Cardiac fibroblast (primary cell): ENCODE results near the gene GHDC.
"Not testable (repeated sequence)": the region's sequence is repeated elsewhere in the genome, so short reads cannot be mapped to it uniquely, and the experiment has no call there.

Experiments used
- DNase-seq, 2 donors: peaks; one replicate each; pipeline versions ENCODE4 v3.0.0 to v3.0.0-alpha.2; 2010; ENCODE audit warnings: low read depth in 2 of 2
- H3K4me3 ChIP-seq, 2 donors: replicated peaks in 1 of 2; 1 replicate in 1 of 2; 2 replicates in 1 of 2; pipeline ENCODE4 v1.5.1; 2011; ENCODE audit warnings: low read depth in 2 of 2, low read length in 2 of 2, mild to moderate bottlenecking in 2 of 2, moderate library complexity in 1 of 2
- CTCF ChIP-seq: IDR thresholded peaks from one replicate; pipeline ENCODE4 v1.5.1; 2011; ENCODE audit warnings: low read depth, mild to moderate bottlenecking, low read length, inconsistent platforms

The GHDC gene

GRCh38 chr17:42155614-42156045, 38.7 kb downstream of the GHDC start:
- no peak for TF ChIP-seq CTCF
- no peak for DNase-seq
- peak overlapping the region; percentile 46 to 54 for H3K4me3 ChIP-seq

DNA sequence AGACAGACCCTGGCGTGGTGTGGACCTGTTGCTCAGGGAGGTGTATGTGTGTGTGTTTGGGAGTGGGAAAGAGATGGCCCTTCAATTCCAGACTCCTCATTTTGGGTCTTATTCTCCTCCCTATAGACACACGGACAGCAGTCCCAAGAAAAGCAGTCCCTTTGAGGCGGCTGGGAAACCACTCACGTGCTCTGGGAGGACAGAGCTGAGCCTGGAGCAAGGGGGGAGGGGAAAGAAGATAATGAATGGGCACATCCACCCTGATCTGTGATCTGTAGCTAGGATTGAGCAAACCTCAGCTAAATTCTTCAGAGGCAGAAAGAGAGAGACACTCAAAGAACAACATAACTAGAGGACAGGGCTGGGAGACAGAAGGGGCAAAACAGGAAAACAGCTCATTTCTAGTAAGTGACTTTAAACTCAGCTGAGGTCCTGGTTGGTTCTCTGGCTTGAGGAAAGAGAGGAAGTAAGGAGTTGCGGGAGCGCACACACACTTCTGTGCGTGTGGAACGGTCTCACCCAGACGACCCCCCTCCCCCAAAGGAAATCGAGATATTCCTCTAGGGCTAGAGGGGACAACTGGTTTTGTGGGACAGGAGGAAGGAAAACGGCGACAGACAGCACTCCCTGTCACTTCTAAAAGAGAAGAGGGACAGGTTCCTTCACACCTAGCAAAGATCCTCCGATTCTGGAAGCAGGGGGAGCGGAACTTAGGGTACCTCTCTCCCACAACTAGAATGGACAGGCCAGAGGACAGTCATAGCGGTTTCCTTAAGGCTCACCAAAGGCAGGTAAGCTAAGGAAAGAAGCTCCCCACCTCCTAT, 40.2 kb downstream of the GHDC start:
- peak; percentile 42 to 43 for DNase-seq
- H3K4me3 ChIP-seq: peak overlapping the region; percentile 78 to 98
- no peak for TF ChIP-seq CTCF

- no peak for TF ChIP-seq CTCF
- H3K4me3 ChIP-seq: no peak overlapping the region
Measured at GRCh38 chr17:42146911-42147607, 47.2 kb downstream of the GHDC start.

GRCh38 chr17:42143138-42143537, 51.2 kb downstream of the GHDC start:
- DNase-seq, H3K4me3 ChIP-seq: not testable (repeated sequence)

More at GRCh38 chr17:42146911-42147607, 47.2 kb downstream of the GHDC start:
- no peak for DNase-seq

GRCh38 chr17:42142371-42142896, 51.9 kb downstream of the GHDC start:
- DNase-seq: peak; percentile 37 to 83
- no peak overlapping the region for H3K4me3 ChIP-seq
- no peak for TF ChIP-seq CTCF

DNA sequence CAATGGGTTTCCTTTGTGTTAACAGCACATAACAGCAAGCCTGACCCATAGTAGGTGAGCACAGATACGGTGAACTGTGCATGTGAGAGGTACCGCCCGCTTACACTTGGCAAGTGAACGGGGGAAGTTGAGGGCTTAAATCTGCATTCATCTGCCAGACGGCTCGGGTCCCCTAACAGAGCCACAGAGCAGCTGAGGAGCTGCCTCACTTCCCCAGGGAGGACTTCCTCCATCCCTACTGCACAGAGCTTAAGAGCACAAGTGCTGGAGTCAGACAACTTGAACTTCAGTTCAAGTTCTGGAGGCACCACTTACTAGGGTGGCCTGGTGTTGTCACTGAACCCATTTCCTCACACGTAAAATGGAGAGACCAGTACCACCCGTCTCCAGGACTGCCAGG, 52.9 kb downstream of the GHDC start:
- DNase-seq: no peak
- no peak overlapping the region for H3K4me3 ChIP-seq
- TF ChIP-seq CTCF: no peak

DNA sequence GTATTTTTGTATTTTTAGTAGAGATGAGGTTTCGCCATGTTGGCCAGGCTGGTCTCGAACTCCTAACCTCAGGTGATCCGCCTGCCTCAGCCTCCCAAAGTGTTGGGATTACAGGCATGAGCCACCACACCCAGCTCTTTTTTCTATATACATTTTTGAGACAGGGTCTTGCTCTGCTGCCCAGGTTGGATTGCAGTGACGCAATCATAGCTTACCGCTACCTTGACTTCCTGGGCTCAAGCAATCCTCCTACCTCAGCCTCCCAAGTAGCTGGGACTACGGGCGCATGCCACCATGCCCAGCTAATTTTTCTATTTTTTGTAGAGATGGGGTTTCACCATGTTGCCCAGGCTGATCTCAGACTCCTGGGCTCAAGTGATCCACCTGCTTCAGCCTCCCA, 53.6 kb downstream of the GHDC start:
- DNase-seq, H3K4me3 ChIP-seq: not testable (repeated sequence)
